HEK293 (cell line): ENCODE results near the gene ECD.

Source experiments
- GLIS1 ChIP-seq: fragments of 450-650 bp; formaldehyde crosslinking; IDR thresholded peaks from 2 replicates; pipeline ENCODE4 v1.5.1; 2016; ENCODE audit warnings: missing biosample characterization, missing genetic modification characterization
- HOXC10 ChIP-seq: sonication (generic); formaldehyde crosslinking; IDR thresholded peaks from 2 replicates; pipeline ENCODE4 v1.8.1; 2023; ENCODE audit warnings: mild to moderate bottlenecking, missing genetic modification reagents
- RBAK ChIP-seq: fragments of 450-650 bp; formaldehyde crosslinking; IDR thresholded peaks from 2 replicates; pipeline ENCODE4 v1.5.1; 2016; ENCODE audit warnings: missing biosample characterization, missing genetic modification characterization
- SCRT1 ChIP-seq: fragments of 450-650 bp; formaldehyde crosslinking; IDR thresholded peaks from 2 replicates; pipeline ENCODE4 v1.5.1; 2016; ENCODE audit warnings: missing biosample characterization, missing genetic modification characterization, borderline replicate concordance
- SCRT2 ChIP-seq: fragments of 450-650 bp; formaldehyde crosslinking; IDR thresholded peaks from 2 replicates; pipeline ENCODE4 v1.5.1; 2016; ENCODE audit warnings: missing biosample characterization, missing genetic modification characterization
- WT1 ChIP-seq: fragments of 450-650 bp; formaldehyde crosslinking; IDR thresholded peaks from 2 replicates; pipeline ENCODE4 v1.5.1; 2016; ENCODE audit warnings: missing biosample characterization, missing genetic modification characterization
- ZBTB48 ChIP-seq: fragments of 450-650 bp; formaldehyde crosslinking; IDR thresholded peaks from 2 replicates; pipeline ENCODE4 v1.5.1; 2016; ENCODE audit warnings: missing biosample characterization, missing genetic modification characterization
- ZFP69B ChIP-seq: fragments of 450-650 bp; formaldehyde crosslinking; IDR thresholded peaks from 2 replicates; pipeline ENCODE4 v1.5.1; 2016; ENCODE audit warnings: missing biosample characterization, missing genetic modification characterization
- ZNF169 ChIP-seq: fragments of 450-650 bp; formaldehyde crosslinking; IDR thresholded peaks from 2 replicates; pipeline ENCODE4 v1.5.1; 2016; ENCODE audit warnings: missing biosample characterization, missing genetic modification characterization
- ZNF175 ChIP-seq: fragments of 450-650 bp; formaldehyde crosslinking; IDR thresholded peaks from 2 replicates; pipeline ENCODE4 v1.5.1; 2016; ENCODE audit warnings: missing biosample characterization, missing genetic modification characterization
- ZNF184 ChIP-seq: fragments of 450-650 bp; IDR thresholded peaks from 2 replicates; pipeline ENCODE4 v1.5.1; 2018; ENCODE audit warnings: missing biosample characterization, mild to moderate bottlenecking, missing genetic modification characterization
- ZNF223 ChIP-seq: fragments of 450-650 bp; formaldehyde crosslinking; IDR thresholded peaks from 2 replicates; pipeline ENCODE4 v1.5.1; 2016; ENCODE audit warnings: missing biosample characterization, missing genetic modification characterization
- ZNF239 ChIP-seq: fragments of 450-650 bp; formaldehyde crosslinking; IDR thresholded peaks from 2 replicates; pipeline ENCODE4 v1.5.1; 2016; ENCODE audit warnings: missing biosample characterization, missing genetic modification characterization
- ZNF350 ChIP-seq: fragments of 450-650 bp; formaldehyde crosslinking; IDR thresholded peaks from 2 replicates; pipeline ENCODE4 v1.5.0; 2017; ENCODE audit warnings: missing biosample characterization, mild to moderate bottlenecking, missing genetic modification characterization
- ZNF416 ChIP-seq: fragments of 450-650 bp; formaldehyde crosslinking; IDR thresholded peaks from 2 replicates; pipeline ENCODE4 v1.5.1; 2016; ENCODE audit warnings: missing biosample characterization, missing genetic modification characterization
- ZNF501 ChIP-seq: fragments of 450-650 bp; formaldehyde crosslinking; IDR thresholded peaks from 2 replicates; pipeline ENCODE4 v1.5.1; 2016; ENCODE audit warnings: missing biosample characterization, missing genetic modification characterization
- ZNF514 ChIP-seq: fragments of 450-650 bp; formaldehyde crosslinking; IDR thresholded peaks from 2 replicates; pipeline ENCODE4 v1.5.1; 2016; ENCODE audit warnings: missing biosample characterization, missing genetic modification characterization
- ZNF555 ChIP-seq: fragments of 450-650 bp; formaldehyde crosslinking; conservative IDR thresholded peaks from 2 replicates; pipeline ENCODE4 v1.5.1; 2017; ENCODE audit warnings: missing biosample characterization, mild to moderate bottlenecking, missing genetic modification characterization, inconsistent platforms
- ZNF571 ChIP-seq: fragments of 450-650 bp; formaldehyde crosslinking; IDR thresholded peaks from 2 replicates; pipeline ENCODE4 v1.5.0; 2017; ENCODE audit warnings: missing biosample characterization, missing genetic modification characterization
- ZNF585B ChIP-seq: fragments of 450-650 bp; formaldehyde crosslinking; IDR thresholded peaks from 2 replicates; pipeline ENCODE4 v1.5.1; 2016; ENCODE audit warnings: missing biosample characterization, missing genetic modification characterization
- ZNF670 ChIP-seq: fragments of 450-650 bp; formaldehyde crosslinking; IDR thresholded peaks from 2 replicates; pipeline ENCODE4 v1.5.1; 2016; ENCODE audit warnings: missing biosample characterization, missing genetic modification characterization, low read depth
- ZNF747 ChIP-seq: fragments of 450-650 bp; formaldehyde crosslinking; IDR thresholded peaks from 2 replicates; pipeline ENCODE4 v1.5.1; 2016; ENCODE audit warnings: missing biosample characterization, missing genetic modification characterization
- ZSCAN16 ChIP-seq: fragments of 450-650 bp; formaldehyde crosslinking; IDR thresholded peaks from 2 replicates; pipeline ENCODE4 v1.5.1; 2016; ENCODE audit warnings: missing biosample characterization, missing genetic modification characterization
- TF ChIP-seq, protein P1 (sequence below): fragments of 450-650 bp; formaldehyde crosslinking; IDR thresholded peaks from 2 replicates; pipeline ENCODE4 v1.5.1; 2016; ENCODE audit warnings: missing biosample characterization, missing genetic modification characterization, borderline replicate concordance
- TF ChIP-seq, protein P2 (sequence below): fragments of 450-650 bp; formaldehyde crosslinking; IDR thresholded peaks from 2 replicates; pipeline ENCODE4 v1.5.1; 2016; ENCODE audit warnings: missing biosample characterization, missing genetic modification characterization
- TF ChIP-seq, protein P3 (sequence below): fragments of 450-650 bp; formaldehyde crosslinking; IDR thresholded peaks from 2 replicates; pipeline ENCODE4 v1.5.1; 2017; ENCODE audit warnings: missing biosample characterization, missing genetic modification characterization
- TF ChIP-seq, protein P4 (sequence below): fragments of 450-650 bp; formaldehyde crosslinking; conservative IDR thresholded peaks from 2 replicates; pipeline ENCODE4 v1.5.1; 2016; ENCODE audit warnings: low read depth, missing biosample characterization, missing genetic modification characterization
- TF ChIP-seq, protein P5 (sequence below): fragments of 450-650 bp; formaldehyde crosslinking; IDR thresholded peaks from 2 replicates; pipeline ENCODE4 v1.5.1; 2017; ENCODE audit warnings: missing biosample characterization, missing genetic modification characterization
- TF ChIP-seq, protein P6 (sequence below): fragments of 450-650 bp; formaldehyde crosslinking; IDR thresholded peaks from 2 replicates; pipeline ENCODE4 v1.5.1; 2017; ENCODE audit warnings: missing biosample characterization, missing genetic modification characterization

ECD gene

DNA sequence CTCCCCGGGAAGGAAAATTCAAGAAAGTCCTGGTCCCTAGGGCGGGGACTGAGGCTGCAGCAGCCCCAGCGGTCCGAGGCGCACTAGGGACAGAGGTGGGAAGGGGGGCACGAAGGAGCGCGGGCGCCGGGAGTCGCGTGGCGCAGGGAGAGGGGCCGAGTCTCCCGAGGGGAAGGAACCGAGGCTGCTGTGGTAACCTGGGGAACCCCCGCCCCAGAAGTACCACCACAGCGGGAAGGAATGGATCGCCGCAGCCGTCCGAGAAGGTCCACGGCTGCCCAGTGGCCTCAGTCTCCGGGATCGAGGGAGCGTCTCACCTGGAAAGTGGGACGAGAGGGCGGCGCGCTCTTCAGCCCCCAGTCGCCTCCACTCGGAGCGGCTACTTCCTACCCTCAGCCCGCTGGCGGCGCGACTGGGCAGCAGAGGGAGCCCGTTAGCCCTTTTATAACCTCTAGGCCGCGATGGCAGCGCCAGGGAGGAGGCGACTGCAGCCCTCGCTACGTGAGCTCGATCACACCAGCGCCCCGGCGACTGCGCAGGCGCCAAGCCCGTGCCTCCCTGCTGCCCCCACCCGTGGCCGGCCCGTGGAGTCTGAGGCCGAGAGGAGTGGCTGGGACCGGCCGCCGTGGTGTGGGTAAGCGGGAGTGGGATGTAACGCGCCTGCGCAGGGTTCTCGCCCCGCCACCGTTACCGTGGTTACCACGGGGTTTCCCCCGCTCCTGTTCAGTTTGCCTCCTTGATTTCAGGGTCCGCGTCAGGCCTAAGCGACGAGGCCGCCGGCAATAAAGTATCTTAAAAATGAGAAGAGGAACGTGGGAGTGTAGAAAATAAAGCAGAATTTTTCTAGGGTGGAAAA is 71.1 kb downstream of the ECD start, which contains the start of gene P4HA1 (continued):
- TF ChIP-seq, protein P1, sequence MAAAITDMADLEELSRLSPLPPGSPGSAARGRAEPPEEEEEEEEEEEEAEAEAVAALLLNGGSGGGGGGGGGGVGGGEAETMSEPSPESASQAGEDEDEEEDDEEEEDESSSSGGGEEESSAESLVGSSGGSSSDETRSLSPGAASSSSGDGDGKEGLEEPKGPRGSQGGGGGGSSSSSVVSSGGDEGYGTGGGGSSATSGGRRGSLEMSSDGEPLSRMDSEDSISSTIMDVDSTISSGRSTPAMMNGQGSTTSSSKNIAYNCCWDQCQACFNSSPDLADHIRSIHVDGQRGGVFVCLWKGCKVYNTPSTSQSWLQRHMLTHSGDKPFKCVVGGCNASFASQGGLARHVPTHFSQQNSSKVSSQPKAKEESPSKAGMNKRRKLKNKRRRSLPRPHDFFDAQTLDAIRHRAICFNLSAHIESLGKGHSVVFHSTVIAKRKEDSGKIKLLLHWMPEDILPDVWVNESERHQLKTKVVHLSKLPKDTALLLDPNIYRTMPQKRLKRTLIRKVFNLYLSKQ (tag by site-specific recombination) = no peak
- TF ChIP-seq, protein P2, sequence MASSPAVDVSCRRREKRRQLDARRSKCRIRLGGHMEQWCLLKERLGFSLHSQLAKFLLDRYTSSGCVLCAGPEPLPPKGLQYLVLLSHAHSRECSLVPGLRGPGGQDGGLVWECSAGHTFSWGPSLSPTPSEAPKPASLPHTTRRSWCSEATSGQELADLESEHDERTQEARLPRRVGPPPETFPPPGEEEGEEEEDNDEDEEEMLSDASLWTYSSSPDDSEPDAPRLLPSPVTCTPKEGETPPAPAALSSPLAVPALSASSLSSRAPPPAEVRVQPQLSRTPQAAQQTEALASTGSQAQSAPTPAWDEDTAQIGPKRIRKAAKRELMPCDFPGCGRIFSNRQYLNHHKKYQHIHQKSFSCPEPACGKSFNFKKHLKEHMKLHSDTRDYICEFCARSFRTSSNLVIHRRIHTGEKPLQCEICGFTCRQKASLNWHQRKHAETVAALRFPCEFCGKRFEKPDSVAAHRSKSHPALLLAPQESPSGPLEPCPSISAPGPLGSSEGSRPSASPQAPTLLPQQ (tag by site-specific recombination) = peak; percentile 60; the same call in 1 of the 2 replicates
- TF ChIP-seq RBAK (no peak), HOXC10 (CRISPR knock-in tag) (0 out of 2 replicates have a peak, but pooled peaks have one; percentile 31), ZNF571 (tag by site-specific recombination) (no peak), ZNF585B (tag by site-specific recombination) (no peak), GLIS1 (tag by site-specific recombination) (peak; percentile 49; the same call in 1 of the 2 replicates), ZNF169 (tag by site-specific recombination) (no peak), SCRT2 (tag by site-specific recombination) (no peak), WT1 (tag by site-specific recombination) (peak; percentile 54; the same call in 1 of the 2 replicates), ZNF175 (no peak), ZNF555 (tag by site-specific recombination) (no peak), ZNF416 (tag by site-specific recombination) (no peak), ZNF223 (tag by site-specific recombination) (no peak), ZSCAN16 (tag by site-specific recombination) (0 out of 2 replicates have a peak, but pooled peaks have one; percentile 12), ZNF501 (tag by site-specific recombination) (peak; percentile 93), ZNF670 (tag by site-specific recombination) (no peak), ZNF350 (tag by site-specific recombination) (no peak), SCRT1 (no peak), ZNF514 (no peak), ZFP69B (tag by site-specific recombination) (no peak; the same call in 1 of the 2 replicates), ZNF747 (tag by site-specific recombination) (no peak), ZNF239 (tag by site-specific recombination) (peak; percentile 75), ZBTB48 (tag by site-specific recombination) (peak; percentile 99), ZNF184 (tag by site-specific recombination) (no peak)
- TF ChIP-seq, protein P3, sequence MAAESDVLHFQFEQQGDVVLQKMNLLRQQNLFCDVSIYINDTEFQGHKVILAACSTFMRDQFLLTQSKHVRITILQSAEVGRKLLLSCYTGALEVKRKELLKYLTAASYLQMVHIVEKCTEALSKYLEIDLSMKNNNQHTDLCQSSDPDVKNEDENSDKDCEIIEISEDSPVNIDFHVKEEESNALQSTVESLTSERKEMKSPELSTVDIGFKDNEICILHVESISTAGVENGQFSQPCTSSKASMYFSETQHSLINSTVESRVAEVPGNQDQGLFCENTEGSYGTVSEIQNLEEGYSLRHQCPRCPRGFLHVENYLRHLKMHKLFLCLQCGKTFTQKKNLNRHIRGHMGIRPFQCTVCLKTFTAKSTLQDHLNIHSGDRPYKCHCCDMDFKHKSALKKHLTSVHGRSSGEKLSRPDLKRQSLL (tag by site-specific recombination) = 0 out of 2 replicates have a peak, but pooled peaks have one; percentile 8
- TF ChIP-seq, protein P4, sequence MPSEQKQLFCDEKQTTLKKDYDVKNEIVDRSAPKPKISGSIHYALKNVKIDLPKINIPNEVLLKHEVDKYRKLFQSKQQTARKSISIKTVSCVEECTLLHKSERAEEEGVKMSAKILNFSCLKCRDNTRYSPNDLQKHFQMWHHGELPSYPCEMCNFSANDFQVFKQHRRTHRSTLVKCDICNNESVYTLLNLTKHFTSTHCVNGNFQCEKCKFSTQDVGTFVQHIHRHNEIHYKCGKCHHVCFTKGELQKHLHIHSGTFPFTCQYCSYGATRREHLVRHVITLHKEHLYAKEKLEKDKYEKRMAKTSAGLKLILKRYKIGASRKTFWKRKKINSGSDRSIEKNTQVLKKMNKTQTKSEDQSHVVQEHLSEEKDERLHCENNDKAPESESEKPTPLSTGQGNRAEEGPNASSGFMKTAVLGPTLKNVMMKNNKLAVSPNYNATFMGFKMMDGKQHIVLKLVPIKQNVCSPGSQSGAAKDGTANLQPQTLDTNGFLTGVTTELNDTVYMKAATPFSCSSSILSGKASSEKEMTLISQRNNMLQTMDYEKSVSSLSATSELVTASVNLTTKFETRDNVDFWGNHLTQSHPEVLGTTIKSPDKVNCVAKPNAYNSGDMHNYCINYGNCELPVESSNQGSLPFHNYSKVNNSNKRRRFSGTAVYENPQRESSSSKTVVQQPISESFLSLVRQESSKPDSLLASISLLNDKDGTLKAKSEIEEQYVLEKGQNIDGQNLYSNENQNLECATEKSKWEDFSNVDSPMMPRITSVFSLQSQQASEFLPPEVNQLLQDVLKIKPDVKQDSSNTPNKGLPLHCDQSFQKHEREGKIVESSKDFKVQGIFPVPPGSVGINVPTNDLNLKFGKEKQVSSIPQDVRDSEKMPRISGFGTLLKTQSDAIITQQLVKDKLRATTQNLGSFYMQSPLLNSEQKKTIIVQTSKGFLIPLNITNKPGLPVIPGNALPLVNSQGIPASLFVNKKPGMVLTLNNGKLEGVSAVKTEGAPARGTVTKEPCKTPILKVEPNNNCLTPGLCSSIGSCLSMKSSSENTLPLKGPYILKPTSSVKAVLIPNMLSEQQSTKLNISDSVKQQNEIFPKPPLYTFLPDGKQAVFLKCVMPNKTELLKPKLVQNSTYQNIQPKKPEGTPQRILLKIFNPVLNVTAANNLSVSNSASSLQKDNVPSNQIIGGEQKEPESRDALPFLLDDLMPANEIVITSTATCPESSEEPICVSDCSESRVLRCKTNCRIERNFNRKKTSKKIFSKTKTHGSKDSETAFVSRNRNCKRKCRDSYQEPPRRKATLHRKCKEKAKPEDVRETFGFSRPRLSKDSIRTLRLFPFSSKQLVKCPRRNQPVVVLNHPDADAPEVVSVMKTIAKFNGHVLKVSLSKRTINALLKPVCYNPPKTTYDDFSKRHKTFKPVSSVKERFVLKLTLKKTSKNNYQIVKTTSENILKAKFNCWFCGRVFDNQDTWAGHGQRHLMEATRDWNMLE (tag by site-specific recombination) = 0 out of 2 replicates have a peak, but pooled peaks have one; percentile 15
- TF ChIP-seq, protein P5, sequence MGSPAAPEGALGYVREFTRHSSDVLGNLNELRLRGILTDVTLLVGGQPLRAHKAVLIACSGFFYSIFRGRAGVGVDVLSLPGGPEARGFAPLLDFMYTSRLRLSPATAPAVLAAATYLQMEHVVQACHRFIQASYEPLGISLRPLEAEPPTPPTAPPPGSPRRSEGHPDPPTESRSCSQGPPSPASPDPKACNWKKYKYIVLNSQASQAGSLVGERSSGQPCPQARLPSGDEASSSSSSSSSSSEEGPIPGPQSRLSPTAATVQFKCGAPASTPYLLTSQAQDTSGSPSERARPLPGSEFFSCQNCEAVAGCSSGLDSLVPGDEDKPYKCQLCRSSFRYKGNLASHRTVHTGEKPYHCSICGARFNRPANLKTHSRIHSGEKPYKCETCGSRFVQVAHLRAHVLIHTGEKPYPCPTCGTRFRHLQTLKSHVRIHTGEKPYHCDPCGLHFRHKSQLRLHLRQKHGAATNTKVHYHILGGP (tag by site-specific recombination) = no peak
- TF ChIP-seq, protein P6, sequence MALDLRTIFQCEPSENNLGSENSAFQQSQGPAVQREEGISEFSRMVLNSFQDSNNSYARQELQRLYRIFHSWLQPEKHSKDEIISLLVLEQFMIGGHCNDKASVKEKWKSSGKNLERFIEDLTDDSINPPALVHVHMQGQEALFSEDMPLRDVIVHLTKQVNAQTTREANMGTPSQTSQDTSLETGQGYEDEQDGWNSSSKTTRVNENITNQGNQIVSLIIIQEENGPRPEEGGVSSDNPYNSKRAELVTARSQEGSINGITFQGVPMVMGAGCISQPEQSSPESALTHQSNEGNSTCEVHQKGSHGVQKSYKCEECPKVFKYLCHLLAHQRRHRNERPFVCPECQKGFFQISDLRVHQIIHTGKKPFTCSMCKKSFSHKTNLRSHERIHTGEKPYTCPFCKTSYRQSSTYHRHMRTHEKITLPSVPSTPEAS (tag by site-specific recombination) = no peak
